GM23338 (cell line): ENCODE data around the gene DAZL. TPM values are rescaled to one million over a fixed set of nuclear protein-coding genes. Genes with fewer than 3 reads are reported as not detected.

Experiments
- ATAC-seq: fragments of 200-7000 bp; cut with Tn5 transposase; 3 replicates; pipeline ENCODE4 v1.9.1; 2020
- DNase-seq: peaks from one replicate; pipeline ENCODE4 v3.0.0-alpha.2; 2015; ENCODE audit warnings: low spot score
- H2AFZ ChIP-seq: fragments of 200-600 bp; sonication (generic); 2 replicates; pipeline ENCODE4 v1.8.0; 2016; ENCODE audit warnings: antibody characterized with exemption, mild to moderate bottlenecking, moderate library complexity
- H3F3A ChIP-seq: fragments of 200-600 bp; sonication (generic); replicated peaks from 2 replicates; pipeline ENCODE4 v1.8.0; 2017; ENCODE audit warnings: antibody characterized with exemption, mixed run types, low read depth
- H3K27ac ChIP-seq: fragments of 200-600 bp; sonication (generic); 2 replicates; pipeline ENCODE4 v1.6.1; 2016; ENCODE audit warnings: low read depth
- H3K27me3 ChIP-seq: fragments of 200-600 bp; sonication (generic); 2 replicates; pipeline ENCODE4 v1.8.0; 2016; ENCODE audit warnings: mild to moderate bottlenecking, mixed run types, moderate library complexity; ENCODE audit not compliant: insufficient read depth
- H3K36me3 ChIP-seq: fragments of 200-600 bp; sonication (generic); 2 replicates; pipeline ENCODE4 v1.8.0; 2016; ENCODE audit warnings: mild to moderate bottlenecking; ENCODE audit not compliant: insufficient read depth
- H3K4me1 ChIP-seq: fragments of 200-600 bp; sonication (generic); 2 replicates; pipeline ENCODE4 v1.8.0; 2016; ENCODE audit warnings: mild to moderate bottlenecking, moderate library complexity; ENCODE audit not compliant: insufficient read depth
- H3K4me2 ChIP-seq: fragments of 200-600 bp; sonication (generic); 2 replicates; pipeline ENCODE4 v1.7.1; 2017; ENCODE audit warnings: mixed run types
- H3K4me3 ChIP-seq: fragments of 200-600 bp; sonication (generic); 2 replicates; pipeline ENCODE4 v1.6.1; 2016; ENCODE audit warnings: mixed run types
- H3K79me2 ChIP-seq: fragments of 200-600 bp; sonication (generic); replicated peaks from 2 replicates; pipeline ENCODE4 v1.8.0; 2017; ENCODE audit warnings: mild to moderate bottlenecking; ENCODE audit not compliant: insufficient read depth
- H3K9me2 ChIP-seq: fragments of 200-600 bp; sonication (generic); 2 replicates; pipeline ENCODE4 v1.8.0; 2017; ENCODE audit not compliant: insufficient read depth
- H4K20me1 ChIP-seq: fragments of 200-600 bp; sonication (generic); replicated peaks from 2 replicates; pipeline ENCODE4 v1.8.0; 2017; ENCODE audit warnings: mild to moderate bottlenecking; ENCODE audit not compliant: insufficient read depth
- H3K27ac Mint-ChIP-seq: 2 replicates; pipeline ENCODE4 v1.8.0; 2020; ENCODE audit warnings: inconsistent platforms, mild to moderate bottlenecking, moderate library complexity, mixed read lengths
- H3K27me3 Mint-ChIP-seq: 3 replicates; pipeline ENCODE4 v1.8.0; 2022; ENCODE audit warnings: low read depth, mild to moderate bottlenecking, moderate library complexity, mixed read lengths, inconsistent platforms; ENCODE audit not compliant: insufficient read depth, poor library complexity
- H3K36me3 Mint-ChIP-seq: 3 replicates; pipeline ENCODE4 v1.8.0; 2021; ENCODE audit warnings: low read depth, mild to moderate bottlenecking, inconsistent platforms, moderate library complexity, mixed read lengths
- H3K4me1 Mint-ChIP-seq: 3 replicates; pipeline ENCODE4 v1.8.0; 2020; ENCODE audit warnings: mild to moderate bottlenecking, inconsistent platforms, mixed read lengths
- H3K4me3 Mint-ChIP-seq: 3 replicates; pipeline ENCODE4 v1.8.0; 2021; ENCODE audit warnings: moderate library complexity, mild to moderate bottlenecking, inconsistent platforms, mixed read lengths
- H3K9me3 Mint-ChIP-seq: 3 replicates; pipeline ENCODE4 v1.8.0; 2020; ENCODE audit warnings: moderate library complexity, mild to moderate bottlenecking, inconsistent platforms, mixed read lengths
- CREB1 ChIP-seq: fragments of 250-450 bp; sonication (Bioruptor Pico); IDR thresholded peaks from 2 replicates; pipeline ENCODE4 v1.5.0; 2020; ENCODE audit warnings: low read depth, mild to moderate bottlenecking, moderate library complexity
- EZH2 ChIP-seq: fragments of 200-600 bp; sonication (generic); IDR thresholded peaks from one replicate; pipeline ENCODE4 v1.8.0; 2017; ENCODE audit warnings: antibody characterized with exemption, mild to moderate bottlenecking, low read depth; ENCODE audit not compliant: unreplicated experiment
- EZH2phosphoT487 ChIP-seq: fragments of 200-600 bp; sonication (generic); IDR thresholded peaks from one replicate; pipeline ENCODE4 v1.8.1; 2018; ENCODE audit warnings: antibody characterized with exemption; ENCODE audit not compliant: unreplicated experiment
- JUNB ChIP-seq: IDR thresholded peaks from one replicate; pipeline ENCODE4 v1.6.1; 2016; ENCODE audit warnings: antibody characterized with exemption; ENCODE audit not compliant: unreplicated experiment
- NANOG ChIP-seq: IDR thresholded peaks from 2 replicates; pipeline ENCODE4 v1.6.1; 2016; ENCODE audit warnings: antibody characterized with exemption, borderline replicate concordance
- POLR2AphosphoS5 ChIP-seq: IDR thresholded peaks from 2 replicates; pipeline ENCODE4 v1.6.1; 2016; ENCODE audit warnings: antibody characterized with exemption, low read depth
- STAT1 ChIP-seq: IDR thresholded peaks from one replicate; pipeline ENCODE4 v1.6.1; 2016; ENCODE audit warnings: antibody characterized with exemption; ENCODE audit not compliant: unreplicated experiment
- ZNF114 ChIP-seq: fragments of 250-450 bp; sonication (Bioruptor Pico); IDR thresholded peaks from 2 replicates; pipeline ENCODE4 v1.5.0; 2020; ENCODE audit warnings: mild to moderate bottlenecking, moderate library complexity
- ZNF331 ChIP-seq: fragments of 250-450 bp; sonication (Bioruptor Pico); IDR thresholded peaks from 2 replicates; pipeline ENCODE4 v1.5.0; 2020; ENCODE audit warnings: low read depth, mild to moderate bottlenecking, moderate library complexity
- polyA plus RNA-seq: library from polyadenylated mRNA; unstranded; fragments of >200 nt; fragmentation: Nextera tagmentation; extraction: Ambion mirVana; gene quantifications from 2 replicates; pipeline ENCODE4 v1.2.1, GENCODE V29; 2016
- total RNA-seq: library from RNA; depleted of rRNA; stranded (reverse); fragments of >200 nt; shearing (Covaris generic); gene quantifications from 2 replicates; pipeline ENCODE4 v1.2.3, GENCODE V29; 2014
- TF ChIP-seq, protein P1 (sequence below): IDR thresholded peaks from 2 replicates; pipeline ENCODE4 v1.6.1; 2016; ENCODE audit warnings: antibody characterized with exemption
- TF ChIP-seq, protein P2 (sequence below): IDR thresholded peaks from one replicate; pipeline ENCODE4 v1.6.1; 2018; ENCODE audit warnings: antibody characterized with exemption; ENCODE audit not compliant: unreplicated experiment
- TF ChIP-seq, protein P3 (sequence below), 2 experiments: fragments of 200-600 bp in 1 of 2; sonication (generic) in 1 of 2; conservative IDR thresholded peaks; 2 replicates each; pipeline versions ENCODE4 v1.5.1 to v1.6.1; 2016 to 2017; ENCODE audit warnings: antibody characterized with exemption in 2 of 2, low read depth in 2 of 2, mild to moderate bottlenecking in 2 of 2, moderate library complexity in 1 of 2

DAZL gene
- total and polyA plus RNA-seq, 2 experiments from 2014 or later: 3.2 to 5.3 TPM

DNA sequence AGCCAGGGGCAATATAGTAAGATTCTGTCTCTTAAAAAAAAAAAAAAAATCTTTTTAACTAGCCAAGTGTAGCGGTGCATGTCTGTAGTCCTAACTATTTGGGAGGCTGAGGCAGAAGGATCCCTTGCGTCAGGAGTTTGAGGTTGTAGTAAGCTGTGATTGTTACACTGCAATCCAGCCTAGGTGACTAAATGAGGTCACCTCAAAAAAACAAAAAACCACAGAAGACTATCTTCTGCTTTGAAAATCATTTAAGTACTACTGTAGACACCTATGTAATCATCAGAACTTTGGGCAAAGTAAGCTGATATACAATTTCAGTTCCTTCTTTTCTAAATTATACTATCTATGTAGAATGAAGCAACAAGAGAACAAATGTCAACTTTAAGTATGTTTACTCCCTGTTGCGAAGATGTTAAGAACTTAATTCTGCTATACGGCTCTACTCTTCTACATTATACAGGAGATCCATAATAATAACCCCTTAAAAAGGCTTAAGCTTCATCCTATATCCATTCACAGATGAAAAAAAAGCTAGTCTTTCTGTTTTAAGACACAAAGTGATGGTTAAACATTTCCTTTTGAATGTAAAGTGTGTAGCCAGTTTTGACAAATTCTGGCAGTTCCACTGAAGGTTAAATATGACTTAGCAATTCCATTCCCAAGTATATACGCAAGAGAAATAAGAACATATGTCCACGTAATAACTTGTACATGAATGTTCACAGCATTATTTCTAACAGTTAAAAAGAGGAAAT, 15.2 kb downstream of the DAZL start:
- no peaks in the 10 kb centered on the region for H3K27me3 Mint-ChIP-seq
- H3K9me3 Mint-ChIP-seq: no peaks in the 10 kb centered on the region
- no peak overlapping the region for H3K4me2 ChIP-seq

More for the DNA sequence above, 15.2 kb downstream of the DAZL start:
- no peaks in the 10 kb centered on the region for H3K4me1 ChIP-seq
- TF ChIP-seq JUNB: no peak
- TF ChIP-seq, protein P1, sequence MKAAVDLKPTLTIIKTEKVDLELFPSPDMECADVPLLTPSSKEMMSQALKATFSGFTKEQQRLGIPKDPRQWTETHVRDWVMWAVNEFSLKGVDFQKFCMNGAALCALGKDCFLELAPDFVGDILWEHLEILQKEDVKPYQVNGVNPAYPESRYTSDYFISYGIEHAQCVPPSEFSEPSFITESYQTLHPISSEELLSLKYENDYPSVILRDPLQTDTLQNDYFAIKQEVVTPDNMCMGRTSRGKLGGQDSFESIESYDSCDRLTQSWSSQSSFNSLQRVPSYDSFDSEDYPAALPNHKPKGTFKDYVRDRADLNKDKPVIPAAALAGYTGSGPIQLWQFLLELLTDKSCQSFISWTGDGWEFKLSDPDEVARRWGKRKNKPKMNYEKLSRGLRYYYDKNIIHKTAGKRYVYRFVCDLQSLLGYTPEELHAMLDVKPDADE: no peak
- no peak for TF ChIP-seq ZNF331 (CRISPR knock-in tag)
- TF ChIP-seq POLR2AphosphoS5: no peak
- TF ChIP-seq NANOG: no peak
- TF ChIP-seq STAT1: no peak
- TF ChIP-seq, protein P2, sequence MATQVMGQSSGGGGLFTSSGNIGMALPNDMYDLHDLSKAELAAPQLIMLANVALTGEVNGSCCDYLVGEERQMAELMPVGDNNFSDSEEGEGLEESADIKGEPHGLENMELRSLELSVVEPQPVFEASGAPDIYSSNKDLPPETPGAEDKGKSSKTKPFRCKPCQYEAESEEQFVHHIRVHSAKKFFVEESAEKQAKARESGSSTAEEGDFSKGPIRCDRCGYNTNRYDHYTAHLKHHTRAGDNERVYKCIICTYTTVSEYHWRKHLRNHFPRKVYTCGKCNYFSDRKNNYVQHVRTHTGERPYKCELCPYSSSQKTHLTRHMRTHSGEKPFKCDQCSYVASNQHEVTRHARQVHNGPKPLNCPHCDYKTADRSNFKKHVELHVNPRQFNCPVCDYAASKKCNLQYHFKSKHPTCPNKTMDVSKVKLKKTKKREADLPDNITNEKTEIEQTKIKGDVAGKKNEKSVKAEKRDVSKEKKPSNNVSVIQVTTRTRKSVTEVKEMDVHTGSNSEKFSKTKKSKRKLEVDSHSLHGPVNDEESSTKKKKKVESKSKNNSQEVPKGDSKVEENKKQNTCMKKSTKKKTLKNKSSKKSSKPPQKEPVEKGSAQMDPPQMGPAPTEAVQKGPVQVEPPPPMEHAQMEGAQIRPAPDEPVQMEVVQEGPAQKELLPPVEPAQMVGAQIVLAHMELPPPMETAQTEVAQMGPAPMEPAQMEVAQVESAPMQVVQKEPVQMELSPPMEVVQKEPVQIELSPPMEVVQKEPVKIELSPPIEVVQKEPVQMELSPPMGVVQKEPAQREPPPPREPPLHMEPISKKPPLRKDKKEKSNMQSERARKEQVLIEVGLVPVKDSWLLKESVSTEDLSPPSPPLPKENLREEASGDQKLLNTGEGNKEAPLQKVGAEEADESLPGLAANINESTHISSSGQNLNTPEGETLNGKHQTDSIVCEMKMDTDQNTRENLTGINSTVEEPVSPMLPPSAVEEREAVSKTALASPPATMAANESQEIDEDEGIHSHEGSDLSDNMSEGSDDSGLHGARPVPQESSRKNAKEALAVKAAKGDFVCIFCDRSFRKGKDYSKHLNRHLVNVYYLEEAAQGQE: no peak
- TF ChIP-seq ZNF114 (CRISPR knock-in tag): no peak
- TF ChIP-seq EZH2: no peak
- no peak for TF ChIP-seq CREB1 (CRISPR knock-in tag)
- no peak for TF ChIP-seq EZH2phosphoT487
- TF ChIP-seq, protein P3, sequence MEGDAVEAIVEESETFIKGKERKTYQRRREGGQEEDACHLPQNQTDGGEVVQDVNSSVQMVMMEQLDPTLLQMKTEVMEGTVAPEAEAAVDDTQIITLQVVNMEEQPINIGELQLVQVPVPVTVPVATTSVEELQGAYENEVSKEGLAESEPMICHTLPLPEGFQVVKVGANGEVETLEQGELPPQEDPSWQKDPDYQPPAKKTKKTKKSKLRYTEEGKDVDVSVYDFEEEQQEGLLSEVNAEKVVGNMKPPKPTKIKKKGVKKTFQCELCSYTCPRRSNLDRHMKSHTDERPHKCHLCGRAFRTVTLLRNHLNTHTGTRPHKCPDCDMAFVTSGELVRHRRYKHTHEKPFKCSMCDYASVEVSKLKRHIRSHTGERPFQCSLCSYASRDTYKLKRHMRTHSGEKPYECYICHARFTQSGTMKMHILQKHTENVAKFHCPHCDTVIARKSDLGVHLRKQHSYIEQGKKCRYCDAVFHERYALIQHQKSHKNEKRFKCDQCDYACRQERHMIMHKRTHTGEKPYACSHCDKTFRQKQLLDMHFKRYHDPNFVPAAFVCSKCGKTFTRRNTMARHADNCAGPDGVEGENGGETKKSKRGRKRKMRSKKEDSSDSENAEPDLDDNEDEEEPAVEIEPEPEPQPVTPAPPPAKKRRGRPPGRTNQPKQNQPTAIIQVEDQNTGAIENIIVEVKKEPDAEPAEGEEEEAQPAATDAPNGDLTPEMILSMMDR (conservative IDR thresholded peaks at IDR 0.05; ENCODE audit: low read depth in 2 of 2): no peak
- no peaks in the 10 kb centered on the region for H4K20me1 ChIP-seq
- H3K4me3 Mint-ChIP-seq: no peak overlapping the region
- H3K27me3 ChIP-seq: no peaks in the 10 kb centered on the region
- H3K79me2 ChIP-seq: no peaks in the 10 kb centered on the region
- no peak overlapping the region for H3K27ac ChIP-seq
- no peak for ATAC-seq
- no peak for DNase-seq
- no peaks in the 10 kb centered on the region for H3K36me3 Mint-ChIP-seq
- H2AFZ ChIP-seq: no peak overlapping the region
- H3K27ac Mint-ChIP-seq: no peak overlapping the region
- no peaks in the 10 kb centered on the region for H3K4me1 Mint-ChIP-seq
- no peak overlapping the region for H3K4me3 ChIP-seq
- no peaks in the 10 kb centered on the region for H3F3A ChIP-seq
- no peaks in the 10 kb centered on the region for H3K36me3 ChIP-seq
- H3K9me2 ChIP-seq: no peaks in the 10 kb centered on the region
